GM23338 (cell line): ENCODE data around the gene PER1.

Experiments
- EZH2 ChIP-seq: fragments of 200-600 bp; sonication (generic); IDR thresholded peaks from one replicate; pipeline ENCODE4 v1.8.0; 2017; ENCODE audit warnings: antibody characterized with exemption, mild to moderate bottlenecking, low read depth; ENCODE audit not compliant: unreplicated experiment
- TF ChIP-seq, protein P1 (sequence below), 2 experiments: fragments of 200-600 bp in 1 of 2; sonication (generic) in 1 of 2; conservative IDR thresholded peaks; 2 replicates each; pipeline versions ENCODE4 v1.5.1 to v1.6.1; 2016 to 2017; ENCODE audit warnings: antibody characterized with exemption in 2 of 2, low read depth in 2 of 2, mild to moderate bottlenecking in 2 of 2, moderate library complexity in 1 of 2

- TF ChIP-seq EZH2, result no peak
- TF ChIP-seq, protein P1, sequence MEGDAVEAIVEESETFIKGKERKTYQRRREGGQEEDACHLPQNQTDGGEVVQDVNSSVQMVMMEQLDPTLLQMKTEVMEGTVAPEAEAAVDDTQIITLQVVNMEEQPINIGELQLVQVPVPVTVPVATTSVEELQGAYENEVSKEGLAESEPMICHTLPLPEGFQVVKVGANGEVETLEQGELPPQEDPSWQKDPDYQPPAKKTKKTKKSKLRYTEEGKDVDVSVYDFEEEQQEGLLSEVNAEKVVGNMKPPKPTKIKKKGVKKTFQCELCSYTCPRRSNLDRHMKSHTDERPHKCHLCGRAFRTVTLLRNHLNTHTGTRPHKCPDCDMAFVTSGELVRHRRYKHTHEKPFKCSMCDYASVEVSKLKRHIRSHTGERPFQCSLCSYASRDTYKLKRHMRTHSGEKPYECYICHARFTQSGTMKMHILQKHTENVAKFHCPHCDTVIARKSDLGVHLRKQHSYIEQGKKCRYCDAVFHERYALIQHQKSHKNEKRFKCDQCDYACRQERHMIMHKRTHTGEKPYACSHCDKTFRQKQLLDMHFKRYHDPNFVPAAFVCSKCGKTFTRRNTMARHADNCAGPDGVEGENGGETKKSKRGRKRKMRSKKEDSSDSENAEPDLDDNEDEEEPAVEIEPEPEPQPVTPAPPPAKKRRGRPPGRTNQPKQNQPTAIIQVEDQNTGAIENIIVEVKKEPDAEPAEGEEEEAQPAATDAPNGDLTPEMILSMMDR (conservative IDR thresholded peaks at IDR 0.05; ENCODE audit: low read depth in 2 of 2), result no peak
These were observed 47.3 kb downstream of the PER1 start for GRCh38 chr17:8104911-8105310.
